Neural cell (in vitro differentiated cells): ENCODE data around the gene FHIT.

ENCODE experiments used
- CTCF ChIP-seq: fragments of 450-650 bp; IDR thresholded peaks from 2 replicates; pipeline ENCODE4 v1.5.1; 2014; ENCODE audit warnings: antibody characterized with exemption, mild to moderate bottlenecking, moderate library complexity; ENCODE audit not compliant: poor library complexity, severe bottlenecking
- EP300 ChIP-seq: fragments of 450-650 bp; conservative IDR thresholded peaks from 2 replicates; pipeline ENCODE4 v1.6.1; 2014; ENCODE audit warnings: antibody characterized with exemption, mild to moderate bottlenecking, moderate library complexity; ENCODE audit not compliant: poor library complexity, severe bottlenecking
- EZH2 ChIP-seq: fragments of 200-600, 300-800 bp; shearing (Covaris generic), sonication (generic); IDR thresholded peaks from 2 replicates; pipeline ENCODE4 v1.6.1; 2014; ENCODE audit warnings: antibody characterized with exemption, low read length, borderline replicate concordance, mild to moderate bottlenecking; ENCODE audit not compliant: insufficient read depth, poor library complexity, severe bottlenecking
- MXI1 ChIP-seq: fragments of 450-650 bp; conservative IDR thresholded peaks from 2 replicates; pipeline ENCODE4 v1.6.1; 2014; ENCODE audit warnings: antibody characterized with exemption, mild to moderate bottlenecking; ENCODE audit not compliant: poor library complexity, severe bottlenecking
- POLR2AphosphoS5 ChIP-seq: IDR thresholded peaks from 2 replicates; pipeline ENCODE4 v1.6.1; 2012
- RAD21 ChIP-seq: fragments of 450-650 bp; conservative IDR thresholded peaks from 2 replicates; pipeline ENCODE4 v1.6.1; 2014; ENCODE audit warnings: antibody characterized with exemption, mild to moderate bottlenecking, moderate library complexity
- SMC3 ChIP-seq: fragments of 450-650 bp; conservative IDR thresholded peaks from 2 replicates; pipeline ENCODE4 v1.6.1; 2014; ENCODE audit warnings: antibody characterized with exemption, mild to moderate bottlenecking, moderate library complexity; ENCODE audit not compliant: poor library complexity
- TAF1 ChIP-seq: IDR thresholded peaks from 2 replicates; pipeline ENCODE4 v1.6.1; 2012; ENCODE audit warnings: low read depth

- no peak for TF ChIP-seq POLR2AphosphoS5
- no peak for TF ChIP-seq CTCF
- TF ChIP-seq EP300 = no peak
- TF ChIP-seq RAD21 = no peak
- TF ChIP-seq EZH2 = no peak
- no peak for TF ChIP-seq SMC3
- no peak for TF ChIP-seq MXI1
- no peak for TF ChIP-seq TAF1
Observed at GRCh38 chr3:60728006-60728405, 523.2 kb downstream of the FHIT start.
